ENCODE data around the gene IFFO2. TPM values are rescaled to one million over a fixed set of nuclear protein-coding genes. Genes with fewer than 3 reads are reported as not detected.
A peak's percentile ranks its signal among the peaks of the same experiment; 100 is the strongest.

Gene IFFO2
- total and polyA plus RNA-seq, 4 donors, result 6.6 to 19.7 (median 13.5) TPM

DNA sequence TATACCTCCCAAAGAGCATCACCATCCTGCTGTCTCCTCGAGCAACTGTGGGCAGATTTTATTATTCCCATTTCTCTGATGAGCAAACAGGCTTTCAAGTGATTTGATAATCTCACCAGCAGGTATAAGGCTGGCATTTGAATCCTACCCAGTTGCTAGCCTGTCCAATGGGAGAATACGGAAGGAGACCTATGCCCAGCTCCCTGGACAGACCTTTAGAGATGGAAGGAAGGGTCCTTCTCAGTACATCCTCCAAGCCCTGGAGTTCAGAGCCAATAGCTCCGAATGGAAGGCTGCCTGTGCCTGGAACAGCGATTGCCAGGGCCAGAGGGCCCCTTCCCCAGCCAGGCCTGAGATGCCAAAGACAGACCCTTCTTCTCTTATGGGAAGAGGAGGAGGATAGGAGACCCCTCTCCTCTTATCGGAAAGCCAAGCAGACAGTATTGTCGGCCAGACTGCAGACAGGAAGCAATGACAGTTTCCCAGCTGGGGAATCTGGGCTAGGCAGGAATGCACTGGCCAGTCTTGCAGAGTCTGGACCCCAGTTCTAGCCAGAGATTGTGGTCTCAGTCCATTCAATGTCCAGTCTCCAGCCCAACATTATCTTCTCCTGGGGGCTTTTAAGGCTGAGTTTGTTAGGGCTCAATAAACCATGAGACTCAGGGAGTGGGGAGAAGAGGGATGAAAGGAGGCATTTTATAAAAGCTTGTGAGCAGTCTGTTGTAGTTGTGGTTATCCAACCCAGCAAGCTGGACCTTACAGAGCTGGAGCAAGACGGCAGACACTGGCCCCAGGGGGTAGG, 2.0 kb downstream of the IFFO2 start:
- Histone ChIP-seq H3K27ac (ENCODE audit: low read depth, low read length) (peak overlapping the region; percentile 49), H3K4me1 (ENCODE audit: control insufficient read depth, insufficient read depth, low read length) (peaks cover 65% of the 10 kb centered on the region), H3K4me3 (ENCODE audit: low read depth, low read length) (peak overlapping the region; percentile 54), H3K9me3 (ENCODE audit: control insufficient read depth, insufficient read depth, low read length) (no peaks in the 10 kb centered on the region), H3K27me3 (ENCODE audit: control insufficient read depth, insufficient read depth, low read length) (no peaks in the 10 kb centered on the region), H3K36me3 (ENCODE audit: control insufficient read depth, insufficient read depth, low read length) (peaks cover 5% of the 10 kb centered on the region)
- DNase-seq (ENCODE audit: low read depth in 4 of 6, low spot score in 6 of 6), result peak in 2 of 6 donors; percentile 29 to 51
- 53% methylated on average over 3 of the region's 7 CpGs for WGBS (ENCODE audit: insufficient coverage)

DNA sequence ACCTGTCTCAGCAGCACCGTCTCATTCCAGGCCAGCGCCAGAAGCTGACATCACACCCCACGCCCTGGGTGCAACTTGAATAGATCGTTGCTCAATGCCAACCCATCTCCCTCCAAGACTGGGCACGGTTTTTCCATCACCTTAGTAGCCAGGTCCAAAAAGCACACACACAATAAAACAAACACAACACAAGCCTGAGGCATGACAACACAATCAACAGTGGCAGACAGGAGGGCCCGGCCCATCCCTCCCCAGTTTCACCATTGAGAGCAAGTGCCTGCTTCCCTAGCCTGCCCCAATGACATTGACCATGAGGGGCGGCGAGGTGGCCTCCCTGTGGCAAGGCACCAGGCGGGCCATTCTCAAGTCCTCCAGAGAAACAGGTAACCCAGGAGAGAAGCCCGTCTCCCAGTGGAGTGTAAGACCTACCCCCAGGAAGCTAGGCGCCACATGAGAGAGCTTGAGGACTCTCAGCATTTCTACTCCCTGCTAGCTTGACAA, 2.7 kb downstream of the IFFO2 start:
- no peaks in the 10 kb centered on the region for H3K9me3 ChIP-seq (ENCODE audit: control insufficient read depth, insufficient read depth, low read length)
- H3K27ac ChIP-seq (ENCODE audit: low read depth, low read length), result no peak overlapping the region
- peaks cover 72% of the 10 kb centered on the region for H3K4me1 ChIP-seq (ENCODE audit: control insufficient read depth, insufficient read depth, low read length)
- no peaks in the 10 kb centered on the region for H3K27me3 ChIP-seq (ENCODE audit: control insufficient read depth, insufficient read depth, low read length)
- 86% methylated on average over 11 of the region's 11 CpGs for WGBS (ENCODE audit: insufficient coverage)
- H3K4me3 ChIP-seq (ENCODE audit: low read depth, low read length), result peak overlapping the region; percentile 28
- no peak for DNase-seq (ENCODE audit: low read depth in 4 of 6, low spot score in 6 of 6)
- H3K36me3 ChIP-seq (ENCODE audit: control insufficient read depth, insufficient read depth, low read length), result peaks cover 5% of the 10 kb centered on the region

DNA sequence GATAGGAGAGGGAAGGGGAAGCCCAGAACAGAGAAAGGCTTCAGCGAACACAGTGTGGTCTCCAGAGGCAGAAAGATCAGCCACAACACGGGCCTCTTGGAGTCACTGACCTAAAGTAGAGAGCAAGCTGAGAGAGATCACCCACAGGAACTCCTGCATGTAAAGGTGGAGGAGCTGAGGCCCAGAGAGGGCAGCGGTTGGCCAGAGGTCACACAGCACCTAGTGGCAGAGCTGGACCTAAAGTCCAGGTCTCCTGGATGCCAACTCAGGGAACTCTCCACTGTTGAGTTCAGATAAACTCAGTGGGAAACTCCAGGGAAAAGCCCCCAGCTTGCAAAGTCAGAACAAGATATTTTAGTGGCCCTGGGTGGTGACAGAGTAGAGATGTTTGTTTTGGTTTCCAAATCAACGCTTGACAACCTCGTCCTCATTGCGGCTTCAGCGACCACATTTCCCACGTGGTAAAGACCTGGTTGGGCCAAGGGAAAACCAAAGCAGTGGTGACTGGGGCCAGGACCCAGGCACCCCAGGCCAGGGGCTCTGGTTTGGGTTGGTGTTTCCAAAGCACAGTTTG, 4.6 kb downstream of the IFFO2 start:
- Histone ChIP-seq H3K36me3 (ENCODE audit: control insufficient read depth, insufficient read depth, low read length) (peaks cover 5% of the 10 kb centered on the region), H3K9me3 (ENCODE audit: control insufficient read depth, insufficient read depth, low read length) (no peaks in the 10 kb centered on the region), H3K4me1 (ENCODE audit: control insufficient read depth, insufficient read depth, low read length) (peaks cover 81% of the 10 kb centered on the region), H3K27me3 (ENCODE audit: control insufficient read depth, insufficient read depth, low read length) (no peaks in the 10 kb centered on the region), H3K27ac (ENCODE audit: low read depth, low read length) (peak overlapping the region; percentile 93), H3K4me3 (ENCODE audit: low read depth, low read length) (no peak overlapping the region)
- DNase-seq (ENCODE audit: low read depth in 4 of 6, low spot score in 6 of 6), result no peak
- 79% methylated on average over 7 of the region's 8 CpGs for WGBS (ENCODE audit: insufficient coverage)

DNA sequence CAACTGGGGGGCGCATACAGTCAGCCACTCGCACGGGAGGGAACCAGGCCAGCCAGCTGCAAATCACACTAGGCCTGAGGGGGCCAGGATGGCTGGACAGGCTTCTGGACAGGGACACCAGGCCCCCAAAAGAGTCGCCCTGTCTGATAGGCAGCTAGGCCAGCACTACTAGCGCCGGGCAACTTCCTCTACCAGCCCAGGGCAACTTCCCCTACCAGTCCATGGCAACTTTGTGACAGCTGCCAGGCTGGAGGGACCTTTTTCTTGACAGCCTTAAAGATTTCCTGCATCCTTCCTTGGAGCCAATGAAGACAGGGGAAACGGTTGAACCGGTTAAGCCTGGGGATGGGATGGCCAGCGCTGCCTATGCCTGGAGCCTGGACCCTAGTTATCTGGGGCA, 5.1 kb downstream of the IFFO2 start:
- peaks cover 84% of the 10 kb centered on the region for H3K4me1 ChIP-seq (ENCODE audit: control insufficient read depth, insufficient read depth, low read length)

GRCh38 chr1:18950401-18951026, 6.0 kb downstream of the IFFO2 start:
- Histone ChIP-seq H3K9me3 (ENCODE audit: control insufficient read depth, insufficient read depth, low read length) (no peaks in the 10 kb centered on the region), H3K4me1 (ENCODE audit: control insufficient read depth, insufficient read depth, low read length) (peaks cover 91% of the 10 kb centered on the region), H3K4me3 (ENCODE audit: low read depth, low read length) (no peak overlapping the region), H3K27me3 (ENCODE audit: control insufficient read depth, insufficient read depth, low read length) (no peaks in the 10 kb centered on the region), H3K27ac (ENCODE audit: low read depth, low read length) (peak overlapping the region; percentile 93), H3K36me3 (ENCODE audit: control insufficient read depth, insufficient read depth, low read length) (peaks cover 5% of the 10 kb centered on the region)
- DNase-seq (ENCODE audit: low read depth in 4 of 6, low spot score in 6 of 6), result peak in 1 of 6 donors; percentile 38
- 32% methylated on average over 19 of the region's 19 CpGs for WGBS (ENCODE audit: insufficient coverage)

More for the DNA sequence above, 5.1 kb downstream of the IFFO2 start:
- peak overlapping the region; percentile 93 for H3K27ac ChIP-seq (ENCODE audit: low read depth, low read length)
- H3K4me3 ChIP-seq (ENCODE audit: low read depth, low read length), result no peak overlapping the region
- no peak for DNase-seq (ENCODE audit: low read depth in 4 of 6, low spot score in 6 of 6)
- peaks cover 5% of the 10 kb centered on the region for H3K36me3 ChIP-seq (ENCODE audit: control insufficient read depth, insufficient read depth, low read length)
- H3K27me3 ChIP-seq (ENCODE audit: control insufficient read depth, insufficient read depth, low read length), result no peaks in the 10 kb centered on the region
- no peaks in the 10 kb centered on the region for H3K9me3 ChIP-seq (ENCODE audit: control insufficient read depth, insufficient read depth, low read length)
- WGBS (ENCODE audit: insufficient coverage), result 61% methylated on average over 9 of the region's 9 CpGs

DNA sequence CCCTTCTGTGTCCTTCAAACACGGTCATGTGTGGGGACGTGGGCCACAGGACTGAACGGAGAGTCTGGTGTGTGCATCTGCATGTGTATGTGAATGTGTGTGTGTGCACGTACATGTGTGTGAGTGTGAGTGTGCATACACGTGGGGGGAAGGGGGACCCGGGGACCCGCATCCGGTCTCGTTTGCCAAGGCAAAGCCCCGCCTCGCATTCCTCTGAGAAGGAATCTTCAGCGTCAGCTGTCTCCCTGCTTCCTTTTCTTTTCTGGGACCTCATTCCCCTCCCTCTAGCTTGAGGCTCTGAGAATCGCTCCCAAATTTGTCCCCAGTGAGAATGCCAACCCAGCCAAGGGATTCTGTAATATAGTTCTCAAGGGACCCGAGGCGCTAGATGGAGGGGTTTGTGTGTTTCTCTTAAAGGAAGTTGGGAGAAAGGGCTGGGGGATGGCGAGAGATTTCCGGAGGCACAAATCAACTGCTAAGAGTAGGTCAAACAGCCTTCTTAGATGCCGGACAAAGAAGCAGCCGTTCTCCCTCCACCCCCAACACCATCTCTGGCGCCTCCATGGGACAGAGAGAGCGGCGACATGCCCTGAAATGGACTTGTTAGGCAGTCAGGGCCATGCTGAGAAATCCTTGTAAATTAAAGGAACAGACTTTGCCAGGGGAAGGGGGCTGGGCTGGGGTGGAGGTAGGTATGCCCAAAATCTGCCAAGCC, 6.6 kb downstream of the IFFO2 start:
- peak overlapping the region; percentile 93 for H3K27ac ChIP-seq (ENCODE audit: low read depth, low read length)
- peak in 3 of 6 donors; percentile 53 to 84 (median 76) for DNase-seq (ENCODE audit: low read depth in 4 of 6, low spot score in 6 of 6)
- H3K4me1 ChIP-seq (ENCODE audit: control insufficient read depth, insufficient read depth, low read length), result peaks cover 92% of the 10 kb centered on the region
- H3K27me3 ChIP-seq (ENCODE audit: control insufficient read depth, insufficient read depth, low read length), result no peaks in the 10 kb centered on the region
- WGBS (ENCODE audit: insufficient coverage), result 5% methylated on average over 9 of the region's 22 CpGs
- peaks cover 5% of the 10 kb centered on the region for H3K36me3 ChIP-seq (ENCODE audit: control insufficient read depth, insufficient read depth, low read length)
- no peaks in the 10 kb centered on the region for H3K9me3 ChIP-seq (ENCODE audit: control insufficient read depth, insufficient read depth, low read length)
- H3K4me3 ChIP-seq (ENCODE audit: low read depth, low read length), result peak overlapping the region; percentile 20

DNA sequence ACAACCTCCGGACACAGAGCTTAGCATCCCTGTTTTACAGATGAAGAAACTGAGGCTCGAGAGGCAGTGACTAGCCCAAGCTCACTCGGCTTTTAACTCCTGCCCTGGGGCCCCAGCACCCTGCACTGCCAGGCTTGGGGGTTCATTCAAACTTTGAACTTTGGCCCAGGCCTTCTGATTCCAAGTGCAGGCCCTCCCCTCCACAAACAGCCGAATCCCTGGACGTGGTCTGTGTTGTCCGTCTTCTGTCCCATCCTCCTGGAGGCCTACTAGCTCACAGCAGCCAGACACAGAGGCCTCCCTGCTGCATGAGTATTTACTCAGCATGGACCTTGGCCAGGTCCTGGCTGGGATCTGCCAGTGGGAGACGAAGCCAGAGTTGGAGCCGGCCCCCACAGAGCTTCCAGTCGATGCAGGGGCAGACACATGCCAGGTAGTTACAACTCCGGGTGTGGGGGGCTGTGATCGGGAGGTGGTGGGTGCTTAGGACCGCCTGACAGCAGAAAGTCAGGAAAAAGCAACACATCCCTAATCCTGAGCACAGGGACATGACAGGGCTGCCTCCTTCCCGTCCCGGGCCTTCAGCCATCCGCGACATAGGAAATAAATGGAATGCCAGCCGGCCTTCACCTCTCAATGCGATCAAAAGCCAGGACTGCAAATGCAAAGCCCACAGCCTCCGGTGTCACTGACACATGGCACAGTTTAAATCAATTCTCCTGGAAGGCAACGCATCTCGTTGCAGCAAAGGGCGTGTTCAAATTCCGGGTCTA, 7.4 kb downstream of the IFFO2 start:
- Histone ChIP-seq H3K36me3 (ENCODE audit: control insufficient read depth, insufficient read depth, low read length) (peaks cover 5% of the 10 kb centered on the region), H3K27ac (ENCODE audit: low read depth, low read length) (peak overlapping the region; percentile 93), H3K27me3 (ENCODE audit: control insufficient read depth, insufficient read depth, low read length) (no peaks in the 10 kb centered on the region), H3K9me3 (ENCODE audit: control insufficient read depth, insufficient read depth, low read length) (no peaks in the 10 kb centered on the region), H3K4me3 (ENCODE audit: low read depth, low read length) (peak overlapping the region; percentile 20), H3K4me1 (ENCODE audit: control insufficient read depth, insufficient read depth, low read length) (peaks cover 92% of the 10 kb centered on the region)
- 34% methylated on average over 20 of the region's 23 CpGs for whole genome bisulfite sequencing (ENCODE audit: insufficient coverage)
- peak in 2 of 6 donors; percentile 39 to 71 for DNase-seq (ENCODE audit: low read depth in 4 of 6, low spot score in 6 of 6)

- Histone ChIP-seq H3K4me1 (ENCODE audit: control insufficient read depth, insufficient read depth, low read length) (peaks cover 91% of the 10 kb centered on the region), H3K27ac (ENCODE audit: low read depth, low read length) (peak overlapping the region; percentile 93), H3K36me3 (ENCODE audit: control insufficient read depth, insufficient read depth, low read length) (peaks cover 5% of the 10 kb centered on the region), H3K4me3 (ENCODE audit: low read depth, low read length) (no peak overlapping the region), H3K9me3 (ENCODE audit: control insufficient read depth, insufficient read depth, low read length) (no peaks in the 10 kb centered on the region), H3K27me3 (ENCODE audit: control insufficient read depth, insufficient read depth, low read length) (no peaks in the 10 kb centered on the region)
- no peak for DNase-seq (ENCODE audit: low read depth in 4 of 6, low spot score in 6 of 6)
- WGBS (ENCODE audit: insufficient coverage), result 63% methylated on average over 13 of the region's 15 CpGs
Observed at GRCh38 chr1:18948048-18948912, 8.2 kb downstream of the IFFO2 start.
